AG09319 (cell line): ENCODE data around the gene TCERG1L.

Experiments used
- DNase-seq: peaks from one replicate; pipeline ENCODE4 v3.0.0-alpha.2; 2010; ENCODE audit warnings: low read depth; ENCODE audit errors: extremely low read depth
- CTCF ChIP-seq: IDR thresholded peaks from 2 replicates; pipeline ENCODE4 v1.5.1; 2011; ENCODE audit warnings: low read depth, mild to moderate bottlenecking, inconsistent platforms, low read length, moderate library complexity

Gene TCERG1L

DNA sequence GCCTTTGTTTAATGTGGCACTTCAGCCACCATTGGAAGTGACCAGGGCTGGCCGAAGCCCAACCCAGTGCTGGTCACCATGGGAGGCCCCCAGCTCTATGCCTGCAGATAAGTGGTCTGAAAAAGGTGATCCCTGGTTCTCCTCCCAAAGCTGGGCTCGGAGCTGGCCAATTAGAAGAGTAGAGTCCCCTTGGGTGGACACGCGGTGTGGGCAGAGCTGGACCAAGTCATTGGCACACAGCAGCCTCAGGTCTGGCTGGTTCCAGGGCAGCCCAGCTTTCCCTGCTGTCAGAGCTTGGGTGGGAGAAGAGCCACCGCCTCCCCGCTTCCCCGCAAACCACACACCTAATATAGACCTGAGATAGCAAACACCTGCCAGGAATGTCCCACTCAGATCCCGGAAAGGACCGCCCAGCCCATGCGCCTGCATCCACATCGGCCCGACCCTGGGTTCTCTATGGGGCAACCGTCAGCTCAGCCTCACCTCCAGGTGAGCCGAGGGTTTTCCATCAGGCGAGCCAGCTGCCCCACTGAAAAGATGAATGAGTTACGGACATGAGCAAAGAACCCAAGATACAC is 84.3 kb downstream of the TCERG1L start:
- no peak for TF ChIP-seq CTCF
- DNase-seq, result no peak

- no peak for DNase-seq
- TF ChIP-seq CTCF, result no peak
These were observed 84.9 kb downstream of the TCERG1L start for GRCh38 chr10:131226446-131227162.

GRCh38 chr10:131224106-131224505 is 87.4 kb downstream of the TCERG1L start:
- DNase-seq, result no peak
- no peak for TF ChIP-seq CTCF

- no peak for DNase-seq
- no peak for TF ChIP-seq CTCF
These were observed 88.1 kb downstream of the TCERG1L start for GRCh38 chr10:131223422-131223821.

DNA sequence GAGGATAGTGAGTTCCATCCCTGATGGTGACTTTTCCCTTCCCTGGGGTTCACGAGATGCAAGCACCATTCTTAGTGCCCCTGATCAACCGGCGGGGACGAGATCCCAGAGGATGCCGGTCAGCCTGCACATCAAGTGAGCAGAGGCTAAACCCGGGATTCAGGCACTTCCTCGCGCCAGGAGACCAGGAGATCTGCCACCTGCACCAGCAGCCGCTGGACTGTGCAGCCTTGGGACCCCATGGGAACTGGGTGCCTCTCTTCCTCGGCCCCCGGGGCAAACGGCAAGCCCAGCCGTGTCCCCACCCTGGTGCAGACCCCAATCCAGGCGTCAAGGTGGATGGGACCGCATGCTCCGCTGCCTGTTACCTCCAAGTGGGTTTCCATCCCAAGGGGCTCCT is 88.5 kb downstream of the TCERG1L start:
- no peak for TF ChIP-seq CTCF

GRCh38 chr10:131221632-131222277 is 89.8 kb downstream of the TCERG1L start:
- no peak for TF ChIP-seq CTCF
- no peak for DNase-seq

More for the DNA sequence above, 88.5 kb downstream of the TCERG1L start:
- no peak for DNase-seq

GRCh38 chr10:131220601-131221171 is 90.8 kb downstream of the TCERG1L start:
- TF ChIP-seq CTCF, result no peak
- no peak for DNase-seq
